ENCODE measurements around the gene DPP10. TPM values are rescaled to one million over a fixed set of nuclear protein-coding genes. Genes with fewer than 3 reads are reported as not detected.

DPP10 gene
- total and polyA plus RNA-seq, 8 donors: 0.68 to 8.2 (median 4.7) TPM

DNA sequence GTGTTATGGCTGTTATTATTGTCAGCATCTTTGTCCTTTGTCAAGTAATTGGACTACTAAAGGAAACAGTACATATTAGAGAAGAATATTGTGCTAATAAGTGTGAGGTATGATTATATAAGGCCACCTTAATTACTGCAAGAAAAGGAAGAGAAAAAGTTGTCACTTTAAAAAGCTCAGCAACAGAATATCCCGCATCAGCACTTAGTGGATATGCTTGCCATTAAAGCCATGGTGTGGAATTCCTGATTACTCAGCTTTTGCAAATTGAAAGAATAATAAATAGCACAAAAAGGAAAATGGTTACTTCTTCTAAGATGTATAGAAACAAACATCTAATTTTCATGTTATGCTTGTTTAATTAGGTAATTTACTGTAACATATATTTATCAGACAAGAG lies 347.5 kb downstream of the DPP10 start:
- DNase-seq: no peak
- Histone ChIP-seq H3K9me3 (no peaks in the 10 kb centered on the region), H3K4me3 (no peak overlapping the region), H3K27ac (no peak overlapping the region), H3K36me3 (no peaks in the 10 kb centered on the region), H3K27me3 (no peaks in the 10 kb centered on the region), H3K4me1 (no peaks in the 10 kb centered on the region)
- TF ChIP-seq CTCF (IDR thresholded peaks at IDR 0.05): no peak
- intact Hi-C loops (cut with DNase I): no loop called here
- ATAC-seq: no peak

- no peak overlapping the region for H3K4me3 ChIP-seq
- H3K4me1 ChIP-seq: no peaks in the 10 kb centered on the region
- no peaks in the 10 kb centered on the region for H3K9me3 ChIP-seq
- DNase-seq: no peak
- H3K27ac ChIP-seq: no peak overlapping the region
- no peaks in the 10 kb centered on the region for H3K36me3 ChIP-seq
- ATAC-seq: no peak
- intact Hi-C loops (cut with DNase I): no loop called here
- TF ChIP-seq CTCF (IDR thresholded peaks at IDR 0.05): no peak
- no peaks in the 10 kb centered on the region for H3K27me3 ChIP-seq
Observed at GRCh38 chr2:114797540-114797939, 355.1 kb downstream of the DPP10 start.

DNA sequence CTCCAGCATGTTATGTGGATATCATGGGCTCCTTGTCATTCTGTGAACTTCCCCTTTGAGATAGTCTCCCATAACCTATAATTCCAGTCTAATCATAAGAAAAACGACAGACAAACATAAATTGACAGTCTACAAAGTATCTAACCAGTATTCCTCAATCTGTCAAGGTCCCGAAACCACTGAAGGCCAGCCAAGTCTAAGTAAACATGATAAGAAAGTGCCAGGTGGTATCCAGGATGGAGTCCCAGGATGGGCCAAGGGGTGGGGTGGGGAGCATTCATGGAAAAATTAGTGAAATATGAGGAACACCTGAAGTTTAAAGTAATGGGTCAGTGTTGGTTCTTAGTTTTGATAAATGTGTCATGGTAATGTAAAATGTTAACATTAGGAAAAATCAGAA lies 355.5 kb downstream of the DPP10 start:
- no peaks in the 10 kb centered on the region for H3K4me1 ChIP-seq
- no peak overlapping the region for H3K27ac ChIP-seq
- no peaks in the 10 kb centered on the region for H3K9me3 ChIP-seq
- no peaks in the 10 kb centered on the region for H3K36me3 ChIP-seq
- DNase-seq: no peak
- ATAC-seq: no peak
- intact Hi-C loops (cut with DNase I): no loop called here
- TF ChIP-seq CTCF (IDR thresholded peaks at IDR 0.05): no peak
- H3K4me3 ChIP-seq: no peak overlapping the region
- no peaks in the 10 kb centered on the region for H3K27me3 ChIP-seq

DNA sequence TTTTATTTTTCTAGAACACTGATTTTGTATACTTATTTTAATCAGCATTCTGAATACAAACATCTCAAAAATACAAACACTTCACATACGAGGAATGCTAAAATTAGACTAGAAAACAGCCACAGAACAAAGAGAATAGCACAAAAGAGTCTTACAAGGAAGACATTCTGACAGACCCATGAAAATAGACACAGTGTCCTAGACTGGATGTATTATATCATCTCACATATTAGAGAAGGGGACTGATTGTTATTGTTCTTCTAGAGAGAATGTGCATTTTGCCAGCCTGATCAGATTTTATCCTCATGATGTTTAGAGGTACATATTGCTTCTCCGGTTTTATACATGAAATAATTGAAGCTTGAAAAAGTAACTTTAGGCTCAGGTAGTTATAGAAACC lies 357.9 kb downstream of the DPP10 start:
- DNase-seq: no peak
- TF ChIP-seq CTCF (IDR thresholded peaks at IDR 0.05): no peak
- Histone ChIP-seq H3K27ac (no peak overlapping the region), H3K27me3 (no peaks in the 10 kb centered on the region), H3K9me3 (no peaks in the 10 kb centered on the region), H3K36me3 (no peaks in the 10 kb centered on the region), H3K4me3 (no peak overlapping the region), H3K4me1 (no peaks in the 10 kb centered on the region)
- no peak for ATAC-seq
- intact Hi-C loops (cut with DNase I): no loop called here

DNA sequence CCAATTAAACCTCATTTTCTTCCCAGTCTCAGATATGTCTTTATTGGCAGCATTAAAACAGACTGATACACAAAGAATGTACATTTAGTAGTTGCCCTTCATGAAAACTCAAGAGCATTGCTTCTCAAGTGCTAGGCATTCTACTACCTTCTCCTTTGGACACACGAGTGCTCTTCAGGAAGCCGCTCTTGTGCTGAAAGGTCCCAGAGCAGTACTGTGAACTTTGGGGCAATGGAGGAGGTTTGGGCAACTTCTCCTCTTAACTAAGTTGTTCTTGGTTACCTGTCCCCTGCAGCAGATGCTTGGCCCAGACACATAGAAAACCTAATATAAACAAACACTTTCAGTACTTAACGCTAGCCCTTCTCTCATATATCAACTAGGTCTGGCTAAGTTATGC lies 362.8 kb downstream of the DPP10 start:
- H3K4me3 ChIP-seq: no peak overlapping the region
- no peaks in the 10 kb centered on the region for H3K36me3 ChIP-seq
- intact Hi-C loops (cut with DNase I): no loop called here
- H3K4me1 ChIP-seq: no peaks in the 10 kb centered on the region
- DNase-seq: no peak
- peak; percentile 83 for ATAC-seq
- TF ChIP-seq CTCF (IDR thresholded peaks at IDR 0.05): no peak
- no peaks in the 10 kb centered on the region for H3K9me3 ChIP-seq
- H3K27me3 ChIP-seq: no peaks in the 10 kb centered on the region
- H3K27ac ChIP-seq: no peak overlapping the region

Measured in left lung (tissue), 10 donors.